Transverse colon (tissue), 4 donors: Measurements from ENCODE around the gene PDE4B. TPM values are rescaled to one million over a fixed set of nuclear protein-coding genes. Genes with fewer than 3 reads are reported as not detected.

Experiments
- DNase-seq: peaks from one replicate; pipeline ENCODE4 v3.0.0-alpha.2; 2019
- H3K27ac ChIP-seq, 4 donors: fragments of 200-600 bp; sonication (generic); 2 replicates each; pipeline ENCODE4 v1.5.1; 2016 to 2018; ENCODE audit warnings: inconsistent platforms in 4 of 4
- H3K27me3 ChIP-seq: fragments of 200-600 bp; sonication (generic); 2 replicates; pipeline ENCODE4 v1.5.1; 2017; ENCODE audit warnings: inconsistent platforms
- H3K36me3 ChIP-seq, 4 donors: fragments of 200-600 bp; sonication (generic); 2 replicates each; pipeline ENCODE4 v1.5.1; 2017 to 2019; ENCODE audit warnings: inconsistent platforms in 4 of 4
- H3K4me1 ChIP-seq, 4 donors: fragments of 200-600 bp; sonication (generic); 2 replicates each; pipeline ENCODE4 v1.5.1; 2017 to 2020; ENCODE audit warnings: inconsistent platforms in 4 of 4
- H3K4me3 ChIP-seq, 4 donors: fragments of 200-600 bp; sonication (generic); 1 replicate in 1 of 4; 2 replicates in 3 of 4; pipeline versions ENCODE4 v1.5.1 to v1.6.1; 2017 to 2019; ENCODE audit warnings: inconsistent platforms in 4 of 4
- H3K9me3 ChIP-seq, 2 donors: fragments of 200-600 bp; sonication (generic); 2 replicates each; pipeline ENCODE4 v1.5.1; 2017 to 2019; ENCODE audit warnings: inconsistent platforms in 2 of 2
- EP300 ChIP-seq: sonication (generic); formaldehyde crosslinking; IDR thresholded peaks from one replicate; pipeline ENCODE4 v1.6.1; 2017; ENCODE audit warnings: antibody characterized with exemption, low read depth
- POLR2A ChIP-seq: fragments of 450-650 bp; IDR thresholded peaks from one replicate; pipeline ENCODE4 v1.6.1; 2016; ENCODE audit warnings: antibody characterized with exemption, mild to moderate bottlenecking, moderate library complexity
- POLR2AphosphoS5 ChIP-seq, 3 donors: sonication (generic); formaldehyde crosslinking; IDR thresholded peaks; one replicate each; pipeline ENCODE4 v1.6.1; 2016; ENCODE audit warnings: antibody characterized with exemption in 3 of 3
- WGBS, 2 donors: methylation state at CpG; one replicate each; pipeline ENCODE4 v1.1.5; 2018; ENCODE audit warnings: low coverage in 1 of 2; 5-methylcytosine and 5-hydroxymethylcytosine counted together
- in situ Hi-C, 4 donors: fragments of 200-750 bp; cut with MboI; loops; one replicate each; pipeline versions ENCODE4 v1.15.0 to v1.15.1; 2017; ENCODE audit warnings: low sequenced_read_pairs in 3 of 4, low pct_ligation_motif_present in 1 of 4, low pct_unique_long_range_greater_than_20kb in 1 of 4
- intact Hi-C: fragments of 100-400 bp; cut with DNase I; formaldehyde crosslinking; loops from one replicate; pipeline ENCODE4 v1.15.1; 2023; ENCODE audit warnings: low total_unique reads
- total RNA-seq, 4 donors: library from RNA; depleted of rRNA; stranded (reverse); fragments of >200 nt; gene quantifications; one replicate each; pipeline ENCODE4 v1.1.0, GENCODE V29; 2016
- TF ChIP-seq, protein P1 (sequence below), 5 experiments: fragments of 200-600 bp in 3 of 5; fragments of 450-650 bp in 2 of 5; sonication (generic) in 3 of 5; IDR thresholded peaks; 1 replicate in 2 of 5; 2 replicates in 3 of 5; pipeline ENCODE4 v1.5.1; 2016 to 2017; ENCODE audit warnings: antibody characterized with exemption in 5 of 5, inconsistent platforms in 3 of 5, mild to moderate bottlenecking in 2 of 5, moderate library complexity in 1 of 5

PDE4B gene
- total RNA-seq, 4 donors from 2014 or later, result 4.5 to 14.8 (median 6.5) TPM

DNA sequence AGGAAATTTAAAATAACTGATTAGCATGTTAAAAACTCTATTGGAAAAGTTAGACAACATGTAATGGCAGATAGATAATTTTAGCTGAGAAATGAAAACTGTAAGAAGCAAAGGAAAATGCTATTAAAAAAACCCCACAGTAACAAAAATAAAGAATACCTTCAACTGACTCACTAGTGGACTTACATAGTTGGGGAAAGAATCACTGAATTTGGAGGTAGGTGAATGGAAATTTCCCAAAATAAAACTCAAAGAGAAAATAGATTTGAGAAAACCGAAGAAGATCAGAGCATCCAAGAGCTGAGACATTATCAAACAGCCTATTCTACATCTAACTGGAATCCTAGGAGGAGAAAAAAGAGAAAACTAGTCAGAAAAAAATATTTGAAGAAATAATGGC, 34.7 kb downstream of the PDE4B start:
- intact Hi-C loops, result no loop called here
- TF ChIP-seq EP300 (no peak), POLR2AphosphoS5 (IDR thresholded peaks at IDR 0.05) (no peak), POLR2A (no peak)
- TF ChIP-seq, protein P1, sequence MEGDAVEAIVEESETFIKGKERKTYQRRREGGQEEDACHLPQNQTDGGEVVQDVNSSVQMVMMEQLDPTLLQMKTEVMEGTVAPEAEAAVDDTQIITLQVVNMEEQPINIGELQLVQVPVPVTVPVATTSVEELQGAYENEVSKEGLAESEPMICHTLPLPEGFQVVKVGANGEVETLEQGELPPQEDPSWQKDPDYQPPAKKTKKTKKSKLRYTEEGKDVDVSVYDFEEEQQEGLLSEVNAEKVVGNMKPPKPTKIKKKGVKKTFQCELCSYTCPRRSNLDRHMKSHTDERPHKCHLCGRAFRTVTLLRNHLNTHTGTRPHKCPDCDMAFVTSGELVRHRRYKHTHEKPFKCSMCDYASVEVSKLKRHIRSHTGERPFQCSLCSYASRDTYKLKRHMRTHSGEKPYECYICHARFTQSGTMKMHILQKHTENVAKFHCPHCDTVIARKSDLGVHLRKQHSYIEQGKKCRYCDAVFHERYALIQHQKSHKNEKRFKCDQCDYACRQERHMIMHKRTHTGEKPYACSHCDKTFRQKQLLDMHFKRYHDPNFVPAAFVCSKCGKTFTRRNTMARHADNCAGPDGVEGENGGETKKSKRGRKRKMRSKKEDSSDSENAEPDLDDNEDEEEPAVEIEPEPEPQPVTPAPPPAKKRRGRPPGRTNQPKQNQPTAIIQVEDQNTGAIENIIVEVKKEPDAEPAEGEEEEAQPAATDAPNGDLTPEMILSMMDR (IDR thresholded peaks at IDR 0.05), result no peak
- in situ Hi-C loops, result no loop called here

DNA sequence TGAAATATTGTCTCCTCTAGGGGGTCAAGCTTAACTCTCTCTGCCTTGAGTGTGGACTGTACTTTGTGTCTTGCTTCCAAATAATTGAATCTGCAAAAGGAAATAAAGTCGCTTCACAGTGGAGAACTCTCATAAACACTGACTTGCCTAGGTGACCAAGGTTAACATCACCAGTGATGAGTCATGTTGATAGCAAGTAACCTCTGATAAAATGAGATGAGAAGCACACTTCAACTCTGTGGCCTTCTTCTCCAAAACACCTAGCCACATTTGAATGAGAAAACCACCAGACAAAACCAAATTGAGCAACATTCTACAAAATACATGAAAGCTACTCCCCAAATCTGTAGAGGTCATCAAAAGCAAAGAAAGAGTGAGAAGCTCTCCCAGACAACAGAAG, 37.6 kb downstream of the PDE4B start:
- H3K4me3 ChIP-seq, result no peak overlapping the region
- in situ Hi-C loops (no loop called here), intact Hi-C loops (no loop called here)
- TF ChIP-seq, protein P1 (IDR thresholded peaks at IDR 0.05), result no peak
- TF ChIP-seq EP300 (no peak), POLR2AphosphoS5 (IDR thresholded peaks at IDR 0.05) (no peak), POLR2A (no peak)
- no peaks in the 10 kb centered on the region for H3K36me3 ChIP-seq
- no peak overlapping the region for H3K27ac ChIP-seq
- no peak for DNase-seq
- no peaks in the 10 kb centered on the region for H3K27me3 ChIP-seq
- 52% methylated on average over 1 of the region's 1 CpG; no CpG with 5 or more reads in 1 of the 2 donors for WGBS, 2 donors
- H3K9me3 ChIP-seq, result no peaks in the 10 kb centered on the region
- H3K4me1 ChIP-seq, result no peaks in the 10 kb centered on the region

More for the DNA sequence above, 34.7 kb downstream of the PDE4B start:
- H3K9me3 ChIP-seq, result no peaks in the 10 kb centered on the region
- WGBS, 2 donors, result 79 to 80% methylated on average over 1 of the region's 1 CpG
- no peak for DNase-seq
- no peaks in the 10 kb centered on the region for H3K27me3 ChIP-seq
- H3K27ac ChIP-seq, result no peak overlapping the region
- no peaks in the 10 kb centered on the region for H3K36me3 ChIP-seq
- no peak overlapping the region for H3K4me3 ChIP-seq
- no peaks in the 10 kb centered on the region for H3K4me1 ChIP-seq

DNA sequence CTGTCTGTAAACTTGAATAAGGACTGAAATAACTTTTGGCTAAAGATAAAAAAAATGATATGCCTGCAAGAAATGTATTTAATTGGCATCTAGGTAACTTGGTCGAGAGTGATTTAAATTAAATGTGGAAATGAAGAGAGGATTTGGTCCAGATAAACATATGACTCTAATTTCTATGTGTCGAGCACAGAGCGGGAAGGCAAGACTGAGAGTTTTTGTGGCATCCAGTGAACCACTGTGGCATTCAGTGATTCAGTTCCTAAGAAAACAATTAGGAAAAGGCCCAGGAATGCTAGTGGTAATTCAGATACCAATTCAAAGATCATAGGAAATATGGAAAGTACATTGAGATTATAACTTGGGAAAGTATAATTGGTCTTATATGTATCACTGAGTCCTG, 39.6 kb downstream of the PDE4B start:
- TF ChIP-seq EP300 (no peak), POLR2A (no peak), POLR2AphosphoS5 (IDR thresholded peaks at IDR 0.05) (no peak)
- TF ChIP-seq, protein P1 (IDR thresholded peaks at IDR 0.05), result no peak
- Histone ChIP-seq H3K9me3 (no peaks in the 10 kb centered on the region), H3K4me3 (no peak overlapping the region), H3K27ac (no peak overlapping the region), H3K36me3 (no peaks in the 10 kb centered on the region), H3K4me1 (no peaks in the 10 kb centered on the region), H3K27me3 (no peaks in the 10 kb centered on the region)
- DNase-seq, result no peak
- in situ Hi-C loops, result no loop called here
- WGBS, 2 donors, result 40 to 89% methylated on average over 3 of the region's 3 CpGs
- intact Hi-C loops, result no loop called here

DNA sequence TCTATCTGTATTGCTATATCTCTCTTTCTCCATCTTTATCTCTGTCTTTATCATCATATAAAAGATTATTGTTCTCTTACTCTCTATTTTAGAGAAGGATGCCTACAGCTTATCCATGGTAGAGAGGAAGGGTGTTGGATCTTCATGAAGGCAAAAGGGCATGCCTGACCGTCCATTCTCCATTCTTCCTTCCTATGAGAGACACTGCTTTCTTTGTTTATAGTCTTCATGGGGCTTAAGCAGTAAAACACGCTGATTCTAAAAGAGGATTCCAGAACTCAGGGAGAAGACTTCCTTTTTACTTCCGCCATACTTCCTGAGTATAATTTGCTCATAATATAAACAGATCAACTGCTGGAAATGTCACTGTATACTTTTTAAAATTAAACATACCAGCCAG, 44.0 kb downstream of the PDE4B start:
- H3K36me3 ChIP-seq, result no peaks in the 10 kb centered on the region
- no peaks in the 10 kb centered on the region for H3K9me3 ChIP-seq
- H3K4me3 ChIP-seq, result no peak overlapping the region
- no peak for DNase-seq
- in situ Hi-C loops, result no loop called here
- H3K27me3 ChIP-seq, result no peaks in the 10 kb centered on the region
- TF ChIP-seq POLR2AphosphoS5 (IDR thresholded peaks at IDR 0.05), result no peak
- TF ChIP-seq, protein P1 (IDR thresholded peaks at IDR 0.05), result no peak
- TF ChIP-seq POLR2A, result no peak
- no peak for TF ChIP-seq EP300
- no peak overlapping the region for H3K27ac ChIP-seq
- 56 to 69% methylated on average over 3 of the region's 3 CpGs for WGBS, 2 donors
- intact Hi-C loops, result loop anchor here (2.0 kb wide), 1 partner anchor 62 kb away; no protein-coding TSS in a partner anchor
- H3K4me1 ChIP-seq, result no peaks in the 10 kb centered on the region
